KMS-11 (cell line): ENCODE measurements around the gene HAUS3.
A peak's percentile ranks its signal among the peaks of the same experiment; 100 is the strongest.

Experiments
- H2AFZ ChIP-seq: fragments of 200-600 bp; sonication (generic); 2 replicates; pipeline ENCODE4 v1.6.1; 2016; ENCODE audit warnings: antibody characterized with exemption, mixed run types, low read depth
- H3K27ac ChIP-seq: fragments of 200-600 bp; sonication (generic); 2 replicates; pipeline ENCODE4 v1.6.1; 2016; ENCODE audit warnings: mild to moderate bottlenecking, mixed run types
- H3K27me3 ChIP-seq: fragments of 200-600 bp; sonication (generic); 2 replicates; pipeline ENCODE4 v1.6.1; 2017; ENCODE audit warnings: mild to moderate bottlenecking, low read depth, mixed run types, moderate library complexity; ENCODE audit not compliant: insufficient read depth
- H3K36me3 ChIP-seq: fragments of 200-600 bp; sonication (generic); 2 replicates; pipeline ENCODE4 v1.6.1; 2017; ENCODE audit warnings: mild to moderate bottlenecking, mixed run types; ENCODE audit not compliant: insufficient read depth
- H3K4me1 ChIP-seq: fragments of 200-600 bp; sonication (generic); 2 replicates; pipeline ENCODE4 v1.6.1; 2016; ENCODE audit warnings: mild to moderate bottlenecking, low read depth, mixed run types; ENCODE audit not compliant: poor library complexity, severe bottlenecking
- H3K4me2 ChIP-seq: fragments of 200-600 bp; sonication (generic); 2 replicates; pipeline ENCODE4 v1.7.0; 2016; ENCODE audit warnings: mild to moderate bottlenecking, mixed run types
- H3K4me3 ChIP-seq: fragments of 200-600 bp; sonication (generic); IDR thresholded peaks from 2 replicates; pipeline ENCODE4 v1.6.1; 2017; ENCODE audit warnings: low read depth, low read length, mixed read lengths; ENCODE audit not compliant: insufficient read depth
- H3K79me2 ChIP-seq: fragments of 200-600 bp; sonication (generic); 2 replicates; pipeline ENCODE4 v1.6.1; 2016; ENCODE audit warnings: low read depth, mixed run types; ENCODE audit not compliant: insufficient read depth
- H3K9ac ChIP-seq: fragments of 200-600 bp; sonication (generic); 2 replicates; pipeline ENCODE4 v1.6.1; 2016; ENCODE audit warnings: mild to moderate bottlenecking, mixed run types
- H4K20me1 ChIP-seq: fragments of 200-600 bp; sonication (generic); 2 replicates; pipeline ENCODE4 v1.6.1; 2016; ENCODE audit warnings: mild to moderate bottlenecking, mixed run types; ENCODE audit not compliant: insufficient read depth
- CTCF ChIP-seq: fragments of 200-600 bp; sonication (generic); conservative IDR thresholded peaks from 2 replicates; pipeline ENCODE4 v1.6.1; 2017; ENCODE audit warnings: low read depth, mild to moderate bottlenecking, antibody characterized with exemption, low read length, moderate library complexity, mixed read lengths

Gene HAUS3

GRCh38 chr4:2260344-2261109 is 18.6 kb upstream of the HAUS3 start:
- H3K4me1 ChIP-seq, result no peaks in the 10 kb centered on the region
- no peaks in the 10 kb centered on the region for H3K79me2 ChIP-seq
- H3K4me3 ChIP-seq, result no peak overlapping the region
- no peak overlapping the region for H3K27ac ChIP-seq
- no peaks in the 10 kb centered on the region for H3K36me3 ChIP-seq
- no peaks in the 10 kb centered on the region for H4K20me1 ChIP-seq
- no peak overlapping the region for H3K9ac ChIP-seq
- H3K27me3 ChIP-seq, result no peaks in the 10 kb centered on the region
- no peak overlapping the region for H2AFZ ChIP-seq
- peak overlapping the region; percentile 39; the same call in 1 of the 2 replicates for H3K4me2 ChIP-seq
- no peak for TF ChIP-seq CTCF

GRCh38 chr4:2259541-2260343 is 17.8 kb upstream of the HAUS3 start:
- no peaks in the 10 kb centered on the region for H3K79me2 ChIP-seq
- H3K36me3 ChIP-seq, result no peaks in the 10 kb centered on the region
- H2AFZ ChIP-seq, result no peak overlapping the region
- H4K20me1 ChIP-seq, result no peaks in the 10 kb centered on the region
- no peaks in the 10 kb centered on the region for H3K4me1 ChIP-seq
- no peak for TF ChIP-seq CTCF
- no peak overlapping the region for H3K4me2 ChIP-seq
- no peak overlapping the region for H3K4me3 ChIP-seq
- H3K27ac ChIP-seq, result no peak overlapping the region
- H3K9ac ChIP-seq, result no peak overlapping the region
- no peaks in the 10 kb centered on the region for H3K27me3 ChIP-seq

GRCh38 chr4:2259036-2259540 is 17.2 kb upstream of the HAUS3 start:
- no peak overlapping the region for H3K4me2 ChIP-seq
- H3K27ac ChIP-seq, result no peak overlapping the region
- no peak overlapping the region for H3K9ac ChIP-seq
- H3K4me1 ChIP-seq, result no peaks in the 10 kb centered on the region
- H3K36me3 ChIP-seq, result no peaks in the 10 kb centered on the region
- TF ChIP-seq CTCF, result no peak
- H3K27me3 ChIP-seq, result no peaks in the 10 kb centered on the region
- H3K4me3 ChIP-seq, result no peak overlapping the region
- H3K79me2 ChIP-seq, result no peaks in the 10 kb centered on the region
- H2AFZ ChIP-seq, result no peak overlapping the region
- H4K20me1 ChIP-seq, result no peaks in the 10 kb centered on the region

GRCh38 chr4:2258091-2259035 is 16.4 kb upstream of the HAUS3 start:
- Histone ChIP-seq H3K4me1 (no peaks in the 10 kb centered on the region), H3K79me2 (no peaks in the 10 kb centered on the region), H3K36me3 (no peaks in the 10 kb centered on the region), H3K27me3 (no peaks in the 10 kb centered on the region), H2AFZ (no peak overlapping the region), H3K4me2 (no peak overlapping the region), H3K4me3 (no peak overlapping the region), H3K9ac (no peak overlapping the region), H4K20me1 (no peaks in the 10 kb centered on the region), H3K27ac (no peak overlapping the region)
- no peak for TF ChIP-seq CTCF
